HG03439 (cell line): ENCODE data around the gene PLXND1.
"Not testable (repeated sequence)": the region's sequence is repeated elsewhere in the genome, so short reads cannot be mapped to it uniquely, and the experiment has no call there.

Source experiments
- ATAC-seq: cut with Tn5 transposase; IDR thresholded peaks from one replicate; pipeline ENCODE4 v1.9.1; 2021; ENCODE audit warnings: mild to moderate bottlenecking, moderate library complexity; ENCODE audit not compliant: unreplicated experiment

The PLXND1 gene

GRCh38 chr3:129614927-129615363, 8.5 kb upstream of the PLXND1 start:
- ATAC-seq = no peak

GRCh38 chr3:129614435-129614834, 8.0 kb upstream of the PLXND1 start:
- ATAC-seq = no peak

- no peak for ATAC-seq
Observed at GRCh38 chr3:129613367-129613740, 6.9 kb upstream of the PLXND1 start.

- ATAC-seq = no peak
Observed at GRCh38 chr3:129612534-129613366, 6.3 kb upstream of the PLXND1 start.

- ATAC-seq = no peak
Observed at GRCh38 chr3:129611812-129612533, 5.5 kb upstream of the PLXND1 start.

GRCh38 chr3:129611446-129611800, 4.9 kb upstream of the PLXND1 start:
- no peak for ATAC-seq

- ATAC-seq = not testable (repeated sequence)
Observed at GRCh38 chr3:129610794-129611445, 4.4 kb upstream of the PLXND1 start.

GRCh38 chr3:129610276-129610675, 3.8 kb upstream of the PLXND1 start:
- ATAC-seq = no peak

- ATAC-seq = no peak
Observed at GRCh38 chr3:129609591-129610182, 3.2 kb upstream of the PLXND1 start.

GRCh38 chr3:129608936-129609590, 2.6 kb upstream of the PLXND1 start:
- no peak for ATAC-seq

GRCh38 chr3:129608087-129608935, 1.8 kb upstream of the PLXND1 start:
- no peak for ATAC-seq

GRCh38 chr3:129607391-129608068, 1.1 kb upstream of the PLXND1 start:
- ATAC-seq = no peak

GRCh38 chr3:129605922-129606635, 397 bp downstream of the PLXND1 start:
- no peak for ATAC-seq

GRCh38 chr3:129605203-129605921, 1.1 kb downstream of the PLXND1 start:
- no peak for ATAC-seq

- no peak for ATAC-seq
Observed at GRCh38 chr3:129604767-129605166, 1.7 kb downstream of the PLXND1 start.

- ATAC-seq = no peak
Observed at GRCh38 chr3:129603991-129604749, 2.3 kb downstream of the PLXND1 start.

- ATAC-seq = no peak
Observed at GRCh38 chr3:129603561-129603942, 2.9 kb downstream of the PLXND1 start.
